Measurements from ENCODE around the gene CNRIP1.
"Not testable (repeated sequence)": the region's sequence is repeated elsewhere in the genome, so short reads cannot be mapped to it uniquely, and the experiment has no call there.

Gene CNRIP1, protein sequence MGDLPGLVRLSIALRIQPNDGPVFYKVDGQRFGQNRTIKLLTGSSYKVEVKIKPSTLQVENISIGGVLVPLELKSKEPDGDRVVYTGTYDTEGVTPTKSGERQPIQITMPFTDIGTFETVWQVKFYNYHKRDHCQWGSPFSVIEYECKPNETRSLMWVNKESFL

DNA sequence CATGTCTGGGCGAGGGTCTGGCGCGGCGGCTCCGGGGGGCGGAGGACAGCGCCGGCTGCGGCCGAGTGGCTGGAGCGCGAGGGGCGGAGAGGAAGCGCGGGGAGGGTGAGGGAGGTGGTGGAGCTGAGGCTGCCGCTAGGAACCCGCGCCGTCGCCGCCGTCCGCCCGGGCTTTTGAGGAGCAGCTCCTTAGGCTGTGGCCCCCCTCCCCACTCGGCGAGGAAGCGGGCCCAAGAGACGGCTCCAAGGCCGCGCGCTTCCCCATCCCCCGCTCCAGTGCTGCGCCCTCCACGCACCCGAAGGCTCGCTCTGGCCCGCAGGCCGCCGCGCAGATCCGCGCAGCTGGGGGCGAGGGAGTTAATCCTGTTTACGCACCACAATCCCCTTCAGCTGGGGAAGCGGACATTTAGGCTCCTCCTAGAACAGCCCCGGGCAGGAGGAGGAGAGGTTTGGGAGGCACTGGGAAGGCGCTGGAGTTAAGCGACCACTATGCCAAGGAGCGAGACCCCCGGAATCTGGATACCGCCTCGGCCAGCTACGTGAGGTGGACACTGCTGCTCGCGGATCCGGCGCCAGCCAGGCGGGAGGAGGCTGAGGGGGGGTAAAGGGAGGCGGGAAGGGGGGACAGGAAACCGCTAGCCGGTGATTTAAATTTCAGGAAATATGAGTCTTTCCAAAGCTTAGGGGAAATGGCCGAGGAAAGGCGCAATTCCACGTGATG is at the start of gene CNRIP1:
Gene CNRIP1, minus strand, starts transcription at position 552 of the 720 bp plus-strand sequence. Its CDS starts 549 bp downstream, at position 3.
- DNase-seq: peak; percentile 72

DNA sequence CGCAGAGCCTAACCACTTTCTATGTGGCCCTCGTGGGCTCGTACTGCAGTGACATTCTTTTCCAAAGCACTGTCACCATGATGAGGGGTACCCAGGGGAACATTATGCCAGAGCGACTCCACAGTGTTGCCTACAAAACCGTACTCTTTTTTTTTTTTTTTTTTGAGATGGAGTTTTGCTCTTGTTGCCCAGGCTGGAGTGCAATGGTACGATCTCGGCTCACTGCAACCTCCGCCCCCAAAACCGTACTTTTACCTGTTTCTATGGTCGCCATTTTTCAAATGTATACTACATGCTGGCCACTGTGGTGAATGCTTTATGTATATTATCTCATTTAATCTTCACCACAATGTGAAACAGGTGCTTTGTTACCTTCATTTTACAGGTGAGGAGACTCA is 49.6 kb upstream of the CNRIP1 start:
- DNase-seq: no peak

DNA sequence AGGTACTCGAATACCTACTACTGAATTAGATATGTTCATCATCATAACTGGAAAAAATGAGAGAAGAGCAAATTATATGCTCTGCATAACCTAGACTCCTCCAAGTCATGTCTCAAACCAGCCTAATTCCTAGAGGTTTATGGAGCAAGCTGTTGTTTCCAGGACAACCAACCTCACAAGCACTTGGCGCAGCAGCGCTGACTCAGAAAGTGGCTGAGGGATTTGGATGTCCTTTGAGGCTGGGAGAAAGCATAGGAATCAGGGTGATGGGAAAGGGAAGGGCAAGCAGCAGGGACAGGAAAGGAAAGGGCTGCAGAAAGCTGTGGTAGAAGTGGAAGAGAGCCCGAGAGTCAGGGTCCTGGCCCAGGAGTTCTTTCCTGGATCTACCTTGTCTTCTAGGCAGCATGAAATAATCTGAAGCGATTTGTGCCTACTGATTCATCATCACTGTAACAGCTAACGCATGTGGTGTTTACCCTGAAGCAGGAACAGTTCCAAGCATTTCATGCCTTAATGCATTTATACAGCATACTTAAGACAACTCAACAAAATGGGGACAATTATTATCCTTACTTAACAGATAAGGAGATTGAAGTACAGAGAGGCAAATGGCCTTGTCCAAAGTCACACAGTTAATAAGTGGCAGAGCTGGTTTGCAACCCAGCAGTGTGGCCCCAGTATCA is 49.0 kb upstream of the CNRIP1 start:
- DNase-seq: no peak

DNA sequence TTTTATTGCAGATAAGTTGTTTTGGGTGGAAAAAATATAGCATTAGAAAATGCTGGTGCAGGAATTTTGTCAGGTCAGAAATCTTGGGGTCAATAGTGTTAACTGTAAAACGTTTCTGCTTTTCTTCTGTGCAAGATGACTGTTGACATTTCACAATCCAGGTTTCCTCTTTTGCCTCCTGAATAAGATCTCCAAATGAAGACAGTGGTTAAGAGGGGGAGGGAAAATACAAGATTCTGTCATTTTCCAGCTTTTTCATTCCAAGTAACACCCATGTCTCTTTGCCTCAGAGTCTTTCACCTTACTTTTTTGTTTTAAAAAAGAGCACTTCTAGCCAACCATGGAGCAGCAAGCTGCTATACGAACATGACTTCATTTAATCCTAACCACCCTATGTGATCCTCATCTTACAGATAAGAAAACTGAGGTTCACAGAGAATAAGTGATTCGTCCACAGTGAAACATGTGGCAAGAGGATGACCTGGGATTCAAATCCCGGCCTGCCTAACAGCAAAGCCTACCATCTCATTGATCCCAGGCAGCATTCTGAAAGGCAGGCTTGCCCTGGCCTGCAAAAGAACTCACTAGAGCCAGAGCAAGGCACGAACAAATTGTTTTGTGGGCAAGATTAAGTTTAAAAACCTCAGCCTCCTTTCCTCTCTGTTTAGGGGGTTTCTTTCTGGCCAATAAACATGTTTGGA is 48.4 kb upstream of the CNRIP1 start:
- peak; percentile 64 for DNase-seq

DNA sequence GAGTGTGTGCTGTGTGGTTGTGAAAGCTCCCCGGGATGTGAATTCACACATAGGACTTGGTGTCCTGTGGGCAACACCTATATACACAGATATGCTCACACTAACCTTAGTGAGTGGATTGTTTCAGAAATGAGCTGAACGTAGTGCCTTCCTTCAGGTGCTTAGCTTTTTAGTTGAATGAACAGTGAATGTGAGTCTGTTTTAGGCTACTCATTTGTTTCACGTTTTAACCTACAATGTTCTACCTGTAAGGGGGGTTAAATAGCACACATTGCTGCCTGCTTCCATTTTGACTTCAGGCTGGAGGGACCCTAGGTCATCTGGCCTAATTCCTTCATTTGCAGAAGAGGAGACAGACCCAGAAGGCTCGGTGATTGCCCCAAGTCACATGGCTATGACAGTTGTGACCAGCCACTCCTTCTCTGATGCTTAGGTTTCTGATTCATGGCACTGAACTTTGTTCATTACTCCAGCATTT is 46.4 kb upstream of the CNRIP1 start:
- DNase-seq: no peak

DNA sequence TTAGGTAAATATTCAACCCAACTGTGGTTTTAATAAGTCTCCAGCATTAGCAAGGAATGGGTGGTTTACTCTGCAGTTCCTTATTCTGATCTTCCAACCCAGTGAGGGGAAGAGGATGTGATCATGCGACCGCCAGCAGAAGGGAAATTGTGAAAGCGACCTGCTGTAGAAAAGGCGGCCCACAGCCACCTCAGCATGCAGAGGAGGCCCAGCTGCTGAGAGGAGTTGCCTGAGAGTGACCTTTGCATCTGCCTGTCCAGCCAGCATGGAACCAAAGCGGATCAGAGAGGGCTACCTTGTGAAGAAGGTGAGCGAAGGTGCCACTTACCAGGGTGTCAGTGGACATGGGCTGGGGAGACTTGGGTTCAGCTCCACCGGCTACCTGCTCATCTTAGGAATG is 45.3 kb upstream of the CNRIP1 start, which contains the start of gene PLEK:
Gene PLEK, plus strand, starts transcription at position 196 of the 400 bp plus-strand sequence. Its CDS starts 70 bp downstream, at position 266.
- peak; percentile 23 for DNase-seq

DNA sequence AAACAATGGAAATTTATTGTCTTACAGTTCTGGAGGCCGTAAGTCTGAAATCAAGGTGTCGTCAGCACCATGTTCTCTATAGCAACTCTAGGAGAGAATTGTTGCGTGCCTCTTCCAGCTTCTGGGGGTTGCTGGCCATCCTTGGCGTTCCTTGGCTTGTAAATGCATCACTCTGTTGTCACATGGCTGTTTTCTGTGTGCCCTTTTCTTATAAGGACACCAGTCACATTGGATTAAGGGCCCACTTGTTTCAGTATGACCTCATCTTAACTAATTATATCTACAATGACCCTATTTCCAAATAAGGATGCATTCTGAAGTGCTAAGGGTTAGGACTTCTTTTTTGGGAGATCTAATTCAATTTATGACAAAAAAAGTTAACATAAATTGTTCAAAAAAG is 44.0 kb upstream of the CNRIP1 start:
- DNase-seq: no peak

DNA sequence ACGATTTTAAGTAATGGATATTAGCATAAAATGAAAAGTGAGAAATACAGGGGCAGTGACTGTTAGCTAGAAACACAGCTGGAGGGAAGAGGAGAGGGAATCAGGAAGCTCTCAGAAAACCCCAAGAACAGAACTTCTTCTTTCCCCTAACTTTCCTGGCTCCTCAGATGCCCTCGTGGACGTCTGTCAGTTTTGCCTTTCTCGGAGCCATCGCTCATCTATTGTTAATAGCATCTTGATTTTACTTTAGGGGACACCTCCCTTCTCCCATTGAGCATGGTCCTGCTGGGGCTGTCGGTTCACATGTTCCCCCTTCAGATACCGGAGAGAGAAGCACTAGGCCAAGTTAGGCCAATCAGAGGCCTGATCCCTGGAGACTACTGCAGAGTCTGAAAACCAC is 43.0 kb upstream of the CNRIP1 start:
- DNase-seq: no peak

DNA sequence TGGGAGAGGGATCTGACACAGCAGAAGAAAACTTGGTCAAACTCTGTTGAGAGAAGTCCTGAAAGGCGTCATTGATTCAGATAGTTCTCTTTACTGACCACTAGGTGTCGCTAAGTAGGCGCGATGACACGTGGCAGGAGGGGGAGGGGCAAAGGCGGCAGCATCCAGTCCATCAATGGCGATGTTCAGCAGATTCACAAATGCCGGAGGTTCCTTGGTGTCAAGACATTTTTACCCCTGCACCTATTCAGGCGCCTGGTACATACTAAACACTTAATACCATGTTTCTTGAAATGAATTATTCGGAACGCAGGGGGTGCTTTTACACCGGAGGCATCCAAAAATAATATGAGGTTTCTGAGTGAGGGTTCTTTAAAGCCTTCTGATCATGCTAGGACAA is 42.3 kb upstream of the CNRIP1 start:
- DNase-seq: peak; percentile 86

DNA sequence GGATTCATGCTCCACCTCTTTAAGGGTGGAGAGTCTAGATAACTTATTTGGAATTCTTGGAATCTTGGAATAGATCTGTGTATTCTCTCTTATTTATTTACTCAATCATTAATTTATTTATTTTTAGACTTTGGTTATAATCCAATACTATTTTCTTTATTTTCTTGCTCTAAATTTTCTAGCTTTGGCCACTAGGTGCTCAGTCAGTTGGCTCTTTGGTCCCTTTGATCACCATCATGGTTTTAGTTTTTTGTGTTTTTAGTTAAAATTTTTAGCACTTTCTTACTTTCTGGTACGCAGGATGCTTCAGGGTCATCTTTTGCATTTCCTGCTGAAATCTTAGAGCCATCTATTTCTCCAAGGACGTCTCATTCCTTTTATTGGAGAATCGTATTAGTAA is 40.1 kb upstream of the CNRIP1 start:
- DNase-seq: no peak

DNA sequence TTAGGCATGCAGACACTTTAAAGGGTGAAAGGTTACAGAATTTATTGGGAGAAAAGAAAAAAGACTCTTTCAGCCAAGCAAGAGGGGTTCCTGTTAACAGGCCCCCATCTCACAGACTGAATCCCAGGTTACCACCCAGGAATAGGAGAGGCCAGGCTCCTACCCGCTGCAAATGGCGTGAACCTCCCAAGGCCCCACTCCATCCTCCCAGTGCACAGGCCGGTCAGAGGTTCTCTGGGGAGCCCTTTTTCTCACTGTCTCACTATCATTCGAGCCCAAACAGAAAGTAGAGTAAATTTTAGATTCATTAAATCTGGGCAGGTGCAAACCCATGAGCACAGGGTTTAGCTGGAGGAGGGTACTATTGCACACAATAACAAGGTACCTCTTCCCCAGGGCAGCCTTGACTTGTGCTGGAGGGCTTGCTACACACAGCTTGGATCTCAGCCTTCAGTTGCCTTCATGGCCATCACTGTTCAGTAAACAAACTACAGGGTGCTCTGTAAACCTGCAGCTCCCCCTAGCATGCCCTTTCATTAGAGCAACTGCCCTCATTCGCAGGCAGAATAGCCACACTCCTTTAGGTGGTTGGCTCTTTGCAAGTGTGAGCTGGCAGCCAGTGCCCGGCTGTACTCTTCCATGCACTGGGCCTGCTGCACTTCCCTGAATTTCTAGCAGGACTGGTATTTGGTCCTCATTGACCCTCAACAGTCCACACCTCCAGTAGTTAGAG is 38.0 kb upstream of the CNRIP1 start:
- peak; percentile 85 for DNase-seq

DNA sequence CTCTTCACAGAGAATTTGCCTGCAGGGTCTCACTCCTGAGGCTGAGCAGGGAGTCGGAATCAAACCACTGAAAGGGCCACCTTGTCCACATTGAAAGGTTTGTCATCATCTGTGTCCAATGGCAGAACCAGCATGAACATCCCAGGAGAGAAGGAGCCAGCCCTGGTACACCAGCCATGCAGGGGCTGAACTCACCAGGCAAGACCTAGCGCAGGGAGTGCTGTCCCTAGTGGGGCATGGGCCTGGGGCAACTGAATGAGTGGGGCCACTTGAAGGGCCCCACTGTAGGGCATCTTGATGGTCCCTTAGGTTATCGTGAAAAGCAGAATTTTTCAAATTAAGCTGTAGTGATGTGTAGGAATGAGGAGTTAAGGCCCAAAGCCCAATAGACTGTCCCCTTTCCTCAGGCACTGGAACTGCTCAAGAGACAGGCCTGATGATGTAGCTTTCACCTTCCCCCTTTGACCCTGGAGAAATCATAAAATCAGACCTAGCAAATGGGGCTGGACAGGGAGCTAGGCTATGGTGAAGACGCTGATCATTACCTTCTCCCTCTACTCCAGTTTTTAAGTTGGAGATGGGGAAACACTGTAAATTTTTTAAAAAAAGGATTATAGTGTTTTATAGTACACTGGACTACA is 37.0 kb upstream of the CNRIP1 start:
- DNase-seq: no peak

DNA sequence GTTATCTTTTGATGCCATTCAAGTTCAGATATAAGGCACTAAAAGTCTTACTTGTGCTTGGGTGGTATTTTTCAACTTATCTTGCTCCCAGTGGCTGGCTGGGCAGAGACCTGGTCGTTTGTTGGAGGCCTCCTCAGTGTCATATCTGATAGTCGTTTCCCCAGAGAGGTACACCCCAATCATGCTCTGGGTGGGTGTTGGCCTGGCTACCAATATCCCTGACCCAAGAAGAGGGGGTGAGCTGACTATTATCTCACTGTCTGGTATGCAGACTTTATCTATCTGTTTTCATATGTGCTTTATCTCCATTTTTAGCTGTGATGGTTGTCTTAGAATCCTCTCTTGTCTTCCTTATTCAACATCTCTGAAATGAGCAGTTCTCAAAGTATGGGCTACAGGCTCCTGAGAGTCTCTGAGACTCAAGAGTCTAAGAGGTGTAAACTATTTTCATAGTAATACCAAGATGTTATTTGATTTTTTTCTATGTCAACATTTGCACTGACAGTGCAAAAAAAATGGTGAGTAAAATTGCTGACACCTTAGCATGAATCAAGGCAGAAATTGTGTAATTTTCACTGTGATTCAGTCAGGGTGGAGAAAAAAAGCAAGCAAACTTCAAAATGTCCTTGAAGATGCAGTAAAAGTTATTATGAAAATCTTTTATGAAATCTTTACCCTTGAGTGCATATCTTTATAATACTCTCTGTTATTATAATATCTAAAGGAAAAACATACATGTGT is 33.1 kb upstream of the CNRIP1 start:
- peak; percentile 79 for DNase-seq

DNA sequence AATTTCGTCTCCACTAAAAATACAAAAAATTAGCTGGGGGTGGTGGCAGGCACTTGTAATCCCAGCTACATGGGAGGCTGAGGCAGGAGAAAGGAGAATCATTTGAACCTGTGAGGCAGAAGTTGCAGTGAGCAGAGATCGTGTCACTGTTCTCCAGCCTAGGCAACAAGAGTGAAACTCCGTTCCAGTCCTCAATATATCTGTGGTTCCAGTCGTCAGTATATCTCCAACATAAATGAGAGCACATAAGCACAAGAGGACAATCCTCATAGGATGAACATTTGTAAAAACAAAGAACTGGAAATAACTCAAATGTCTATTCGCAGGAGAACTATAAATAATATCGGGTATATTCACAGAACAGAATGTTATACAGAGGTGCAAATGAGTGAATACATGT is 32.2 kb upstream of the CNRIP1 start:
- DNase-seq: peak; percentile 62

DNA sequence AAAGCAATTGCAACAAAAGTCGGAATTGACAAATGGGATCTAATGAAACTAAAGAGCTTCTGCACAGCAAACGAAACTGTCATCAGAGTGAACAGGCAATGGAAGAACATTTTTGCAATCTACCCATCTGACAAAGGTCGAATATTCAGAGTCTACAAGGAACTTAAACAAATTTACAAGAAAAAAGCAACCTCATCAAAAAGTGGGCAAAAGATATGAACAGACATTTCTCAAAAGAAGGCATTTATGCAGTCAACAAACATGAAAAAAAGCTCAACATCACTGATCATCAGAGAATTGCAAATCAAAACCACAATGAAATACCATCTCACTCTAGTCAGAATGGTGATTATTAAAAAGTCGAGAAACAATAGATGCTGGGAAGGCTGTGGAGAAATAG is 29.3 kb upstream of the CNRIP1 start:
- not testable (repeated sequence) for DNase-seq

DNA sequence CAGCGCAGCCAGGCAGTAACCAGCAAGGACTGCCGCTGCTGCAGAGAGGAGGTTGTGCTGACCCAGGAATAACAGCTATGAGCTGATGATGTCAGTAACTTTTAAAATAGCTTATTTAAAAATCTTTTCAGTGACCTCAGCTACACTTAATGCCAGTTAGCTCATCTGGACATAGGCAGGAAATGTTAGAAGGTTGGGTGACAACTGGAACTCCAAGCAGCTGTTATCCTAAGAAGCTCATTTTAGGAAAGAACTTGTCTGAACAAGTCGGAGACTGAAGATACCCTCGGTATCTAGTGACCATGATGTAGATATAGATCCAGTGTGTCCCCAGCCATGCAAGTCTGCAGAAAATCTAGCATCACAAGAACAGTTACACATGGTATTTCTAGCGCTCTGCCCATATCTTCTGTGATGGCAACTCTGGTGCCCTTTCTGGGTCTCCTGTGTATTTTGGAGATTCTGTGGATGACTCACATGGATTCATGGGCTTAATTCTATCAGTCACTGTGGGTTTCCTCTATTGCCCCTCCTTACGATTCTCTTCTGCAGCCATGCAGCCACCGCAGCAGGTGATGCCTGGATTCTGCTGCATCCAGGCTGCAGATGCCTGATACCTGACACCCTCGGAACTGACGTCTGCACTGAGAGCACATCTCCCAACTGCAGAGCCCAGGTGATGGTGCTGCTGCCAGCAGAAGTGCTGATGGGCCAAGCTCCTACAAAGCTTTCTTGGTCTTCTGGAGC is 25.6 kb upstream of the CNRIP1 start:
- no peak for DNase-seq

DNA sequence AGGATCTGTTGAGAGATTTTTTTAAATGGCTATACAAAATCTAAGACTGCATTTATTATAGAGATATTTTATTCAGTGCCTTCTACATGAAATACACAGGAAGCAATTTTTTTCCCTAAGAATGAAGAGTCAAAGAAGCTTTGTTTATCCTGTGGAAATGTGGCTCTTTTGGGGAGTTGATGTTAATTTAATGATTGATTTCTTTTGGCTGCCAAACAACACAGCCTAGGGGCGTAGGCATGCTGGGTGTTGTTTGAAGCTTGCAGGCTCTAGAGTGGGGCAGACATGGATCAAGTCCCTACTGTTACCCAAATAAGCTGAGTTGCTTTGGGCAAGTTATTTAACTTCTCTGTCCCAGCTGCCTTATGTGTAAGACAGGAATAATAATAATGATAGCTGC is 24.3 kb upstream of the CNRIP1 start:
- DNase-seq: no peak

DNA sequence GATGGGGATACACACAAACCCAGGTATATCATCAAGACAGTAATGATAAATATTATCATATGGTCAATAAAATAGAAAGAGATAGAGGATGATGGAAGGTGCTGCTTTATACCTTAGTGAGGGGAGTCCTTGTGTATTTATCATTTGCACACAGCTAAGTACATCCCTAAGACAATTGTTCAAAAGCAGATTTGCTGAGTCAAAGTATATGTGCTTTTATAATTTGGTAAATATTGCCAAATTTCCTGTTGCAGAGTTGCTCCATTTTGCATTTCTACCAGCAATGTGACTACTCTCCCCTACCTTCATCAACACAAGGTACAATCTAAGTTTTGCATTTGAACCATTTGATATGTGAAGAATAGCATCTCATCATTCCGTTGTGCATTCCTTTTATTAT is 22.7 kb upstream of the CNRIP1 start:
- no peak for DNase-seq

DNA sequence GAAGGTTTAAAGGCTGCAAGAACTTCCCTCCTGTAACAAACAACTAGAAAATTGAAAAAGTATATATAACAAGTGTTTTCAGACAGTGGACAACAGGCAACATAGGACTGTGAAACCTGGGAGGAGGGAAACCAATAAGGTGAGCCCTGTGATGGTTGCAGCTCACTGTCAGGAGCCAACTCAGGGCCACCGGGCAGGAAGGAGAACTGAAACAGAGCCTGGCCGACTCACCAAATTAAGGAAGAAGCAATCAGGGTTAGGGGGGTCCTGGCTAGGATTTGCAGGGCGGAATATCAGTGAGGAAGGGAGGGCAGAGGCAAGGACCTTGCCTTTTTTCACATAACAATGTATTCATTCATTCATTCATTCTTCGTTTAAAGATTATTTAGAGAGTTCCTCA is 21.8 kb upstream of the CNRIP1 start:
- DNase-seq: no peak

DNA sequence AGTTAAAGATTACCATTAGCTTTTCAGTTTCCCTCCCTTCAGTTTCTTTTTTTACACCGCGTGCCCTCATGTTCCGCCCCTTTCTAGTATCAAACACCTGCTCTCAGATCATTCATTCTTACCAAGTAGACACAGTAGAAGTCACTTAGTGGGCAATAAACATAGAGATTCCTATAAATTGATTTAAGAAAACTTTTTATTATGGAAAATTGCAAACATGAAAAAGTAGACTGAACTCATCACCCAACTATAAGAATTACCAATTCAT is 21.2 kb upstream of the CNRIP1 start:
- no peak for DNase-seq

Data from OCI-M1 (cell line).